ENCODE results near the gene ANAPC5.
"Not testable (repeated sequence)": the region's sequence is repeated elsewhere in the genome, so short reads cannot be mapped to it uniquely, and the experiment has no call there.

Gene ANAPC5

GRCh38 chr12:121351820-121352681, at the start of gene ANAPC5:
TSS of gene ANAPC5 (minus strand) at chr12:121352411. CDS start at chr12:121352340, 71 bp downstream.
- DNase-seq = peak; percentile 100

- peak; percentile 44 for DNase-seq
Measured at GRCh38 chr12:121400332-121401139, 48.3 kb upstream of the ANAPC5 start.

DNA sequence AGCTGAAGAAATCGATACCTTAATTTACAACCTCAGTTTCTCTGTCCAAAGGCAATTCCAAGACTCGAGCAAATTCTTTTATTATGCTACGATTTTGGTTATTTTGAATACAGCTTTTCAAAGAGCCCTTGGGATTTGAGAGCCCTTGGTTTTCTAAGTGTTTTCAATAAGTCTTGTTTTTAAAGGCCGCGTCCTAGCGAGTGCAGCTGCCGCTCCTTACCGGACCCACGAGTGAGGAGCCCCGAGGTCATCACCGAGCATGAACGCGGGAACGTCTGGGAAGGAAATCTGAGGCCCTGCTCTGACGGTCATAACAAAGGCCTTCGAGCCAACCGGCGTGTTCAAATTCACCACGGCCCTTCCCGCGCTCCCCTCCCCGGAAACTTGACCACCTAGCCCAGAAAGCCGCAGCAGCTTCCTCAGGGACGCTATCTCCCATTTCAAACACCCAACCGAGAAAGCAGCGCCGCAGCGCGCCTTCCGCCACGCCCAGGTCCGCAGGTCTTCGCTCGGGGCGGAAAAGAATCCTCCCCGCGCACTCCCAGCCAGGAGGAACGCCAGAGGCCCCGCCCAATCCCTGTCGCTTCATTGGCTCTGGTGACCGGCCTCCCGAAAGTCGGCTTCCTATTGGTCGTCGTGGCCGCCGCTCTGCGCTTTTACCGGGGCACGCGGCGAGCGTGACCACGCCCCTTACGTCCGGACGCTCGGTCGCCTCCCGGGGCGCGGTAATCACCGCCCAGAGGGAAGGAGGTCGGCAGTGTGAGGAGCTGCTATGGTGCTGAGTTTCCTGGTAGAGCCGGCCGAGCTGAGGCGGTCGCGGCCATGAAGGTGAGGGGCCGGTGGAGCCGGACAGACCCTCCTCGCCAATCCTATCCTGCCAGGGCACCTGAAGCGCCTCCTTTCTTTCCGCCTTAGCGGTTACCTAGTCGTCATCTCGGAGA, 47.5 kb upstream of the ANAPC5 start, which contains the start of gene RNF34:
RNF34 (plus strand) TSS at position 728 of the 941 bp plus-strand sequence; CDS start at position 823, 95 bp downstream.
- peak; percentile 99 for DNase-seq

DNA sequence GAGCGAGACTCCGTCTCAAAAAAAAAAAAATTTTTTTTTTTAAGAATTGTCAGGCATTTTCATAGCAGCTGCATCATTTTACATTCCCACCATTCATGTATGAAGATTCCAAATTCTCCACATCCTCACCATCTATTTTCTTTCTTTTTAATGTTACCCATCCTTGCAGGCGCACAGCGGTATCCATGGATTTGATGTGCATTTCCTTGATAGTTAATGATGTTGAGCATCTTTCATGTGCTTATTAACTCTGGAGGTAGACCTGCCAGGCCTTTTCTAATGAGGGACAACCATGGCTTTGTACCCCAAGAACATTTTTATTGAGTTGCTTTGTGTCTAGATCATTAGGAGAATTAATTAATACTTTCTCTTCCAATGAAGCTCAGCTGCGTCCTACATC, 46.1 kb upstream of the ANAPC5 start:
- no peak for DNase-seq

- DNase-seq = no peak
Measured at GRCh38 chr12:121397521-121397920, 45.3 kb upstream of the ANAPC5 start.

GRCh38 chr12:121392325-121392716, 40.1 kb upstream of the ANAPC5 start:
- no peak for DNase-seq

DNA sequence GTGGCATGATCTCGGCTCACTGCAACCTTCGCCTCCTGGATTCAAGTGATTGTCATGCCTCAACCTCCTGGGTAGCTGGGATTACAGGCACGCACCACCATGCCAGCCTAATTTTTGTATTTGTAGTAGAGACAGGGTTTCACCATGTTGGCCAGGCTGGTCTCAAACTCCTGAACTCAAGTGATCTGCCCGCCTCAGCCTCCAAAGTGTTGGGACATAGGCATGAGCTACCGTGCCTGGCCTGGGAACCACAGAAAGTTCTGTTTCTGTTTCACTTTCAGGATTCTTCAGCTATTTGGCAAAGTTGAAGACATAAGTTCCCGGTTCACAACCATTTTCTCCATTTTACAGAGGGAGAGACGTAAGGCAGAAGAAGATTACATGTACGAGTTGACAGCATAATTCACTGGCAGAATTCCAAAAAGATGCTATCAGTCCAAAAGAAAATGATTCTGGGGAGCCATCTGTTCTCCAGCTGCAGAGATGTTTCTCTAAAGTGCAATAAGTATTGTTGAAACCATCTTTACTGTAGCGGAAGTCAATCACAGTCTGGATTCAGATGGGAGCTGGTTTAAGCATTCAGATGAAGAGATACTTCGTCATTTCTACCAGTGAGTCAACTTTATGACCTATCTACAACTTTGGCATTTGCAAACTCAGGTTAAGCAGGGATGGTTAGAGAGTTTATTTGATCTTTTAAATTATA, 39.6 kb upstream of the ANAPC5 start:
- no peak for DNase-seq

DNA sequence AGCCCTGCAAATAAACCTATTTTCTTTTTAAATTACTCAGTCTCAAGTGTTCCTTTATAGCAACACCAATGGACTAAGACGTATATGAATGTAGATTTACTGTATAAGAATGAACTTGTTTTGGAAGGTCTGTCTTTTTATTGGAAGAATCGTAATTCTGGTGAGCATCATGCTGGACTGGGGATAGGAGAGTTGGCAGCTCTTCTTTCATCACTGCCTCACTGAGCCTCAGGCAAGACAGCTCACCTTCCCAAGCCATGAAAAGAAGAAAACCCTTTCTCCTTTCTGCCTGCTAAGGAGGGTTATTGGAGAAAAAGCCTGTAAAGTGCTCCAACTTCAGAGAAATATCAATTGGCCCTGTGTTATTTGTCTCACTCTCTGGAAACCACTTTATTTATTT, 38.6 kb upstream of the ANAPC5 start:
- no peak for DNase-seq

GRCh38 chr12:121388421-121388981, 36.3 kb upstream of the ANAPC5 start:
- DNase-seq = no peak

- not testable (repeated sequence) for DNase-seq
Measured at GRCh38 chr12:121384891-121385290, 32.7 kb upstream of the ANAPC5 start.

DNA sequence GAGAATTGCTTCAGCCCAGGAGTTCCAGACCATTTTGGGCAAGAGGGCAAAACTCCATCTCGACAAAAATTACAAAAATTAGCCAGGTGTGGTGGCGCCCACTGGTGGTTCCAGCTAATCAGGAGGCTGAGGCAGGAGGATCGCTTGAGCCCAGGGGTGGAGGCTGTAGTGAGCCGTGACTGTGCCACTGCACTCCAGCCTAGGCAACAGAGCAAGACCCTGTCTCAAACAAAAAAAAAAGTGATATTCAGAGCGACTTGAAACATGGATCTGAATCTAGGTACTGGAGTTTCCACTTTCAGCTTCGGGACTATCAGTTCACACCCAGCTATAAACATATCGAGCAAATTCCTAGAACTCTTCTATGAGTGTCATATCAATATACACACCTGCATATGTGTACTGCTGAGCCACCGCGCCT, 31.4 kb upstream of the ANAPC5 start:
- DNase-seq = no peak

DNA sequence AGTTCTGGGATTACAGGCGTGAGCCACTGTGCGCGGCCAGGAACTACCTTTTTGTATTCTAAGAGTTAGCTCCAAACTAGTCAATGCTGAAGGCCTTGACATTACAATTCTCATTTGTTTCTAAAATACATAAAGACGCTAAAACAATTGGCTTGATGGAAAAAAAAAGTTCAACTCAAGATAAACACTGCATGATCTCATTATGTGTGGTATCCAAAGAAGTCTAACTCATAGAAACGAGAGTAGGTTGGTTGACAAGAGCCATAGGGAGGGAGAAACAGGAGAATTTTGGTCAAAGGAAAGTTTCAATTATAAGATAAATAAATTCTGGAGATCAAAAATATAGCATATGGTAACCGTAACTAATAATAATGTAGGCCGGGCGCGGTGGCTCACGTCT, 27.7 kb upstream of the ANAPC5 start:
- no peak for DNase-seq

GRCh38 chr12:121378736-121379135, 26.5 kb upstream of the ANAPC5 start:
- no peak for DNase-seq

GRCh38 chr12:121376754-121377697, 24.8 kb upstream of the ANAPC5 start:
- peak; percentile 43 for DNase-seq

GRCh38 chr12:121374945-121375584, 22.9 kb upstream of the ANAPC5 start:
- DNase-seq = not testable (repeated sequence)

DNA sequence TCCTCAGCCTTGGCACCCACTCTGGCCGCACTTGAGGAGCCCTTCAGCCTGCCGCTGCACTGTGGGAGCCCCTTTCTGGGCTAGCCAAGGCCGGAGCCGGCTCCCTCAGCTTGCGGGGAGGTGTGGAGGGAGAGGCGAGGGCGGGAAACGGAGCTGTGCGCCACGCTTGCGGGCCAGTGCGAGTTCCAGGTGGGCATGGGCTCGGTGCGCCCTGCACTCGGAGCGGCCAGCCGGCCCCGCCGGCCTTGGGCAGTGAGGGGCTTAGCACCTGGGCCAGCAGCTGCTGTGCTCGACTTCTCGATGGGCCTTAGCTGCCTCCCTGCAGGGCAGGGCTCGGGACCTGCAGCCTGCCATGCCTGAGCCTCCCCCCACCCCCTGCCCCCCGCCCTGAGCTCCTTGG, 22.1 kb upstream of the ANAPC5 start:
- not testable (repeated sequence) for DNase-seq

DNA sequence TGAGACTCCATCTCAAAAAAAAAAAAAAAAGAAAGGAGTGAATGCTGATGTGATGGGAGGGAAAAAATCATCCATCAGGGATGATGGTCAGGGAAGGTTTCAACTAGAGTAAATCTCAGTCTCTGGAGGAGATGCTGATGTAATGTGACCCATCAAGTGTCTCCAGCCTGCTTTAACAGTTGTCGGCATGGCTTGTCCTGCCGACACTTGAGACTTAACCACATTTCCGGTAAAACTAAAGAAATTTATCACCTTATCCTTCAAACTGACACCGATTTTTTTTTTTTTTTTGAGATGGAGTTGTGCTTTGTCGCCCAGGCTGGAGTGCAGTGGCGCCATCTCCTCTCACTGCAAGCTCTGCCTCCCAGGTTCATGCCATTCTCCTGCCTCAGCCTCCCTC, 21.5 kb upstream of the ANAPC5 start:
- no peak for DNase-seq

GRCh38 chr12:121371404-121371803, 19.2 kb upstream of the ANAPC5 start:
- DNase-seq = no peak

- no peak for DNase-seq
Measured at GRCh38 chr12:121366063-121366459, 13.8 kb upstream of the ANAPC5 start.

Measured in kidney glomerular epithelial cell (primary cell).